HS-27A (cell line): ENCODE results near the gene LRRC4C.

Source experiments
- DNase-seq: peaks from one replicate; pipeline ENCODE4 v3.0.0-alpha.2; 2012; ENCODE audit warnings: low read depth, missing footprints

LRRC4C gene

GRCh38 chr11:41414771-41415440 is 44.5 kb downstream of the LRRC4C start:
- no peak for DNase-seq

GRCh38 chr11:41413843-41414242 is 45.6 kb downstream of the LRRC4C start:
- no peak for DNase-seq

GRCh38 chr11:41405812-41406211 is 53.6 kb downstream of the LRRC4C start:
- no peak for DNase-seq

GRCh38 chr11:41404109-41404508 is 55.3 kb downstream of the LRRC4C start:
- DNase-seq, result no peak

- DNase-seq, result no peak
These were observed 56.0 kb downstream of the LRRC4C start for GRCh38 chr11:41403458-41403857.

GRCh38 chr11:41400819-41401382 is 58.6 kb downstream of the LRRC4C start:
- DNase-seq, result no peak

- no peak for DNase-seq
These were observed 59.3 kb downstream of the LRRC4C start for GRCh38 chr11:41400124-41400523.

- DNase-seq, result no peak
These were observed 60.1 kb downstream of the LRRC4C start for GRCh38 chr11:41399323-41399722.

- no peak for DNase-seq
These were observed 61.3 kb downstream of the LRRC4C start for GRCh38 chr11:41398175-41398574.

GRCh38 chr11:41394521-41395195 is 64.8 kb downstream of the LRRC4C start:
- no peak for DNase-seq

GRCh38 chr11:41392596-41392995 is 66.9 kb downstream of the LRRC4C start:
- DNase-seq, result no peak

- no peak for DNase-seq
These were observed 69.8 kb downstream of the LRRC4C start for GRCh38 chr11:41389623-41390130.

GRCh38 chr11:41384329-41384728 is 75.1 kb downstream of the LRRC4C start:
- DNase-seq, result no peak

GRCh38 chr11:41383768-41384167 is 75.7 kb downstream of the LRRC4C start:
- no peak for DNase-seq

GRCh38 chr11:41382927-41383326 is 76.5 kb downstream of the LRRC4C start:
- no peak for DNase-seq

- no peak for DNase-seq
These were observed 80.4 kb downstream of the LRRC4C start for GRCh38 chr11:41379084-41379483.

GRCh38 chr11:41377709-41378394 is 81.6 kb downstream of the LRRC4C start:
- no peak for DNase-seq

GRCh38 chr11:41351825-41352224 is 107.6 kb downstream of the LRRC4C start:
- no peak for DNase-seq

GRCh38 chr11:41346042-41346441 is 113.4 kb downstream of the LRRC4C start:
- DNase-seq, result no peak

GRCh38 chr11:41334007-41334933 is 125.2 kb downstream of the LRRC4C start:
- DNase-seq, result no peak

- DNase-seq, result no peak
These were observed 126.1 kb downstream of the LRRC4C start for GRCh38 chr11:41333357-41333756.

GRCh38 chr11:41328324-41328723 is 131.1 kb downstream of the LRRC4C start:
- no peak for DNase-seq
